Breast epithelium (tissue), 4 donors: ENCODE results near the gene SLC25A45. TPM values are rescaled to one million over a fixed set of nuclear protein-coding genes. Genes with fewer than 3 reads are reported as not detected.

Experiments used
- DNase-seq, 2 donors: peaks; one replicate each; pipeline ENCODE4 v3.0.0-alpha.2; 2019; ENCODE audit warnings: low spot score in 2 of 2
- H3K27ac ChIP-seq, 2 donors: fragments of 200-600 bp; sonication (generic) in 1 of 2; one replicate each; pipeline ENCODE4 v1.5.1; 2016 to 2019; ENCODE audit warnings: mild to moderate bottlenecking in 1 of 2
- H3K27me3 ChIP-seq, 2 donors: fragments of 200-600 bp; sonication (generic) in 1 of 2; one replicate each; pipeline versions ENCODE4 v1.5.1 to v1.6.0; 2017 to 2019; ENCODE audit warnings: control low read depth in 1 of 2, mild to moderate bottlenecking in 1 of 2
- H3K36me3 ChIP-seq: fragments of 200-600 bp; one replicate; pipeline ENCODE4 v1.5.1; 2019
- H3K4me1 ChIP-seq, 2 donors: fragments of 200-600 bp; sonication (generic); one replicate each; pipeline ENCODE4 v1.5.1; 2016 to 2019; ENCODE audit warnings: control low read depth in 1 of 2
- H3K4me3 ChIP-seq, 3 donors: fragments of 200-600 bp; sonication (generic); 1 replicate in 2 of 3; 2 replicates in 1 of 3; pipeline ENCODE4 v1.5.1; 2016 to 2019; ENCODE audit warnings: mild to moderate bottlenecking in 3 of 3, moderate library complexity in 2 of 3
- H3K9me3 ChIP-seq, 2 donors: fragments of 200-600 bp; sonication (generic) in 1 of 2; one replicate each; pipeline ENCODE4 v1.5.1; 2016 to 2019; ENCODE audit warnings: control low read depth in 1 of 2
- CTCF ChIP-seq, 3 donors: fragments of 450-650 bp; IDR thresholded peaks; one replicate each; pipeline ENCODE4 v1.5.1; 2016 to 2017; ENCODE audit warnings: antibody characterized with exemption in 3 of 3, mild to moderate bottlenecking in 3 of 3, moderate library complexity in 3 of 3
- POLR2A ChIP-seq: fragments of 450-650 bp; IDR thresholded peaks from one replicate; pipeline ENCODE4 v1.6.1; 2016; ENCODE audit warnings: antibody characterized with exemption, mild to moderate bottlenecking, moderate library complexity
- POLR2AphosphoS5 ChIP-seq, 3 donors: sonication (generic); formaldehyde crosslinking; IDR thresholded peaks; one replicate each; pipeline ENCODE4 v1.6.1; 2017; ENCODE audit warnings: antibody characterized with exemption in 3 of 3
- intact Hi-C: fragments of 100-400 bp; cut with DNase I; formaldehyde crosslinking; loops from one replicate; pipeline ENCODE4 v1.15.1; 2023; ENCODE audit warnings: low total_unique reads
- total RNA-seq, 3 donors: library from RNA; depleted of rRNA; stranded (reverse); fragments of >200 nt; gene quantifications; one replicate each; pipeline ENCODE4 v1.1.0, GENCODE V29; 2016

SLC25A45 gene
- total RNA-seq, 3 donors from 2014 or later: 5.4 to 9.1 (median 6.6) TPM

DNA sequence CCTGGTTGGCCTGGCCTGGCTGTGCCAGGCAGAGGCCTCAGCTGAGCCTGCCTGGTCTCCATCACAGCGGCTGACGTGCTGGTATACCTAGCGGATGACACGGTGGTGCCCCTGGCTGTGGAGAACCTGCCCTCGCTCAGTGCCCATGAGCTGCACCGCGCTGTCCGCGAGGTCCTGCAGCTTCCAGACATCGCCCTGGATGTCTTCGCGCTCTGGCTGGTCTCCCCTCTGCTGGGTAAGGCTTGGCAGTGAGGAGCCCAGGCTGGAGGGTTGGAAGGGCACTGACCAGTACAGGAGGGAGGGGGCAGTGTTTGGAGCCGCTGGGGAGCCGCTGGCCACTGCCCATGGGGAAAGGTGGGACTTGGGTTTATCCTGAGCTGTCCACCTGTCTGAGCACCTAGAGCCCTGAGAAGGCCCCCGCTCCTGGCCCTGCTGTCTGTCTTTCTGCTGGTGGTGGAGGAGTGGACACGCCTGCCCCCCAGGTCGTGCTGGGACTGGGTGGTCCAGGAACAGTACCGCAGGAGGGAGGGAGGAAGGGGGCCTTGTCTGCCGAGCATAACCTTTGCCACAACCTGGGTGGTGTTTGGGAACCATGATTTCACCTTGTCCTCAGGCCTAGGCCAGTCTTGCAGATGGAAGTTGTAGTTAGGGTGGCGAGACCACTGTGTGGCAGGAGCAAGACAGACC, 7.0 kb upstream of the SLC25A45 start:
- no peak for TF ChIP-seq POLR2AphosphoS5 (IDR thresholded peaks at IDR 0.05)
- no peak for TF ChIP-seq CTCF (IDR thresholded peaks at IDR 0.05)
- TF ChIP-seq POLR2A: no peak
- peak in 1 of 2 donors; percentile 61 for DNase-seq
- Histone ChIP-seq H3K36me3 (no peaks in the 10 kb centered on the region), H3K27ac (peak overlapping the region; percentile 94 to 99), H3K4me3 (peak overlapping the region in 2 of 3 donors; percentile 23 to 88), H3K9me3 (no peaks in the 10 kb centered on the region), H3K4me1 (peaks cover 21 to 61% of the 10 kb centered on the region in 2 donors), H3K27me3 (no peaks in the 10 kb centered on the region)
- intact Hi-C loops: loop anchor here (10.0 kb wide), 1 partner anchor 125 kb away; no protein-coding TSS in a partner anchor

- no peak for TF ChIP-seq POLR2A
- TF ChIP-seq CTCF (IDR thresholded peaks at IDR 0.05): no peak
- no peak for TF ChIP-seq POLR2AphosphoS5 (IDR thresholded peaks at IDR 0.05)
- intact Hi-C loops: loop anchor here (10.0 kb wide), 1 partner anchor 126 kb away; no protein-coding TSS in a partner anchor
- no peak for DNase-seq
- H3K9me3 ChIP-seq: no peaks in the 10 kb centered on the region
- H3K27ac ChIP-seq: peak overlapping the region; percentile 94 to 99
- no peaks in the 10 kb centered on the region for H3K27me3 ChIP-seq
- H3K4me1 ChIP-seq: peaks cover 21 to 67% of the 10 kb centered on the region in 2 donors
- peak overlapping the region in 2 of 3 donors; percentile 23 to 88 for H3K4me3 ChIP-seq
- no peaks in the 10 kb centered on the region for H3K36me3 ChIP-seq
These were observed 6.3 kb upstream of the SLC25A45 start for GRCh38 chr11:65388731-65389130.

- Histone ChIP-seq H3K27ac (peak within 1 kb of the TSS; percentile 99), H3K4me3 (peak within 1 kb of the TSS; percentile 79 to 93 (median 88)), H3K27me3 (no peaks in the 10 kb centered on the region), H3K9me3 (no peaks in the 10 kb centered on the region), H3K4me1 (peaks cover 21 to 57% of the 10 kb centered on the region in 2 donors), H3K36me3 (no peaks in the 10 kb centered on the region)
- peak; percentile 93 to 94 for DNase-seq
- TF ChIP-seq POLR2AphosphoS5 (IDR thresholded peaks at IDR 0.05) (peak; percentile 81 to 92 (median 84)), POLR2A (peak; percentile 15), CTCF (IDR thresholded peaks at IDR 0.05) (no peak)
- intact Hi-C loops: loop anchor here (10.0 kb wide), 1 partner anchor 128 kb away; no protein-coding TSS in a partner anchor
These were observed 4.1 kb upstream of the SLC25A45 start, which contains the start of gene FRMD8 for GRCh38 chr11:65386307-65387140. FRMD8 (plus strand) TSS chr11:65386637; CDS start chr11:65387037, 400 bp downstream.

- no peaks in the 10 kb centered on the region for H3K9me3 ChIP-seq
- intact Hi-C loops: loop anchor here (5.0 to 10.0 kb wide), 2 partner anchors 33 to 130 kb away; no protein-coding TSS in a partner anchor
- no peaks in the 10 kb centered on the region for H3K27me3 ChIP-seq
- H3K36me3 ChIP-seq: no peaks in the 10 kb centered on the region
- DNase-seq: peak in 1 of 2 donors; percentile 59
- no peak overlapping the region for H3K4me3 ChIP-seq
- TF ChIP-seq POLR2AphosphoS5 (IDR thresholded peaks at IDR 0.05) (no peak), CTCF (IDR thresholded peaks at IDR 0.05) (no peak), POLR2A (no peak)
- peaks cover 5 to 42% of the 10 kb centered on the region in 2 donors for H3K4me1 ChIP-seq
- peak overlapping the region; percentile 98 to 99 for H3K27ac ChIP-seq
These were observed 1.9 kb upstream of the SLC25A45 start for GRCh38 chr11:65384301-65384889.
